Liver (tissue), 3 donors: ENCODE measurements around the gene PYDC1.

Experiments
- EGR1 ChIP-seq, 2 donors: IDR thresholded peaks; 2 replicates each; pipeline ENCODE4 v1.6.1; 2016 to 2018; ENCODE audit warnings: antibody characterized with exemption in 2 of 2, low read depth in 2 of 2
- GABPA ChIP-seq, 2 donors: IDR thresholded peaks in 1 of 2; conservative IDR thresholded peaks in 1 of 2; 2 replicates each; pipeline ENCODE4 v1.6.1; 2016; ENCODE audit warnings: antibody characterized with exemption in 2 of 2, mild to moderate bottlenecking in 1 of 2, moderate library complexity in 1 of 2
- HNF4A ChIP-seq, 2 donors: conservative IDR thresholded peaks; 2 replicates each; pipeline ENCODE4 v1.6.1; 2016; ENCODE audit warnings: antibody characterized with exemption in 2 of 2, mild to moderate bottlenecking in 2 of 2
- RAD21 ChIP-seq, 2 donors: IDR thresholded peaks; 2 replicates each; pipeline ENCODE4 v1.6.1; 2016; ENCODE audit warnings: antibody characterized with exemption in 2 of 2, mild to moderate bottlenecking in 2 of 2
- RXRA ChIP-seq, 2 donors: IDR thresholded peaks; 2 replicates each; pipeline ENCODE4 v1.6.1; 2017 to 2018; ENCODE audit warnings: antibody characterized with exemption in 2 of 2, mild to moderate bottlenecking in 1 of 2
- YY1 ChIP-seq: IDR thresholded peaks from 2 replicates; pipeline ENCODE4 v1.6.1; 2016; ENCODE audit warnings: antibody characterized with exemption, mild to moderate bottlenecking
- TF ChIP-seq, protein P1 (sequence below): fragments of 150-350 bp; IDR thresholded peaks from 2 replicates; pipeline ENCODE4 v1.5.1; 2017; ENCODE audit warnings: improper control_type of control experiment, low read depth, low read length; ENCODE audit not compliant: missing input control
- TF ChIP-seq, protein P2 (sequence below): IDR thresholded peaks from 2 replicates; pipeline ENCODE4 v1.6.1; 2016; ENCODE audit warnings: antibody characterized with exemption
- TF ChIP-seq, protein P3 (sequence below): IDR thresholded peaks from 2 replicates; pipeline ENCODE4 v1.6.1; 2016; ENCODE audit warnings: antibody characterized with exemption, mild to moderate bottlenecking
- donor health status: healthy.
- donor health status: healthy.

DNA sequence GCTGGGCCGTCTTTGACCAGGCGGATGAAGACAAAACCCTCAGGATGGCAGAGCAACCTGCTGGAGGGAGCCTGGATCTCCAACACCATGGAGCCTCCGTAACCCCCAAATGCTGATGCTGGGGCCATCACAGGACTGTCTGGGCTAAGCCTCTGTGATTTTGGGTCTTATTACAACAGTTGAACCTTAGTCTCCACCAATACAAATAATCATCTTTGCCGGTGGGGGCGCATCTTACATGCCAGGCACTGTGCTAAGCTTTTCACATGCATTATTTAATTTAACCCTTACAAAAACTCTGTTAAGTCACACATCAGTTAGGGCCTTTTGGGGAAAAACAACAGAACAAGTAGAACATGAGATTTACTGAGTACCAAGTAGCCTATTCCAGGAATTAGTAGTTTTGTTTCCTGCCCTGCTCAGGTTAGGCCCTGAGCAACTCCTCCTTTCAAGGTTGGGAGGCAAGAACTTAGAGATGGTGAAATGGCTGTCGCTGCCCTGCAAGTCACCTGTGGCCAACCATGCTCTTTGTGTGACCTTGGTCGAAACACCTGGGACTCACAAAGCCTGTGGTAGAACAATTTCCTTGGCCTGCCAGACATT, 33.9 kb upstream of the PYDC1 start:
- TF ChIP-seq, protein P1, sequence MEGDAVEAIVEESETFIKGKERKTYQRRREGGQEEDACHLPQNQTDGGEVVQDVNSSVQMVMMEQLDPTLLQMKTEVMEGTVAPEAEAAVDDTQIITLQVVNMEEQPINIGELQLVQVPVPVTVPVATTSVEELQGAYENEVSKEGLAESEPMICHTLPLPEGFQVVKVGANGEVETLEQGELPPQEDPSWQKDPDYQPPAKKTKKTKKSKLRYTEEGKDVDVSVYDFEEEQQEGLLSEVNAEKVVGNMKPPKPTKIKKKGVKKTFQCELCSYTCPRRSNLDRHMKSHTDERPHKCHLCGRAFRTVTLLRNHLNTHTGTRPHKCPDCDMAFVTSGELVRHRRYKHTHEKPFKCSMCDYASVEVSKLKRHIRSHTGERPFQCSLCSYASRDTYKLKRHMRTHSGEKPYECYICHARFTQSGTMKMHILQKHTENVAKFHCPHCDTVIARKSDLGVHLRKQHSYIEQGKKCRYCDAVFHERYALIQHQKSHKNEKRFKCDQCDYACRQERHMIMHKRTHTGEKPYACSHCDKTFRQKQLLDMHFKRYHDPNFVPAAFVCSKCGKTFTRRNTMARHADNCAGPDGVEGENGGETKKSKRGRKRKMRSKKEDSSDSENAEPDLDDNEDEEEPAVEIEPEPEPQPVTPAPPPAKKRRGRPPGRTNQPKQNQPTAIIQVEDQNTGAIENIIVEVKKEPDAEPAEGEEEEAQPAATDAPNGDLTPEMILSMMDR, result no peak
- TF ChIP-seq YY1 (no peak), RAD21 (IDR thresholded peaks at IDR 0.05) (no peak), GABPA (IDR thresholded peaks at IDR 0.05 in 1 of 2, conservative IDR thresholded peaks at IDR 0.05 in 1 of 2) (no peak), EGR1 (IDR thresholded peaks at IDR 0.05; ENCODE audit: low read depth in 2 of 2) (no peak), HNF4A (conservative IDR thresholded peaks at IDR 0.05) (no peak), RXRA (IDR thresholded peaks at IDR 0.05) (no peak)
- TF ChIP-seq, protein P2, sequence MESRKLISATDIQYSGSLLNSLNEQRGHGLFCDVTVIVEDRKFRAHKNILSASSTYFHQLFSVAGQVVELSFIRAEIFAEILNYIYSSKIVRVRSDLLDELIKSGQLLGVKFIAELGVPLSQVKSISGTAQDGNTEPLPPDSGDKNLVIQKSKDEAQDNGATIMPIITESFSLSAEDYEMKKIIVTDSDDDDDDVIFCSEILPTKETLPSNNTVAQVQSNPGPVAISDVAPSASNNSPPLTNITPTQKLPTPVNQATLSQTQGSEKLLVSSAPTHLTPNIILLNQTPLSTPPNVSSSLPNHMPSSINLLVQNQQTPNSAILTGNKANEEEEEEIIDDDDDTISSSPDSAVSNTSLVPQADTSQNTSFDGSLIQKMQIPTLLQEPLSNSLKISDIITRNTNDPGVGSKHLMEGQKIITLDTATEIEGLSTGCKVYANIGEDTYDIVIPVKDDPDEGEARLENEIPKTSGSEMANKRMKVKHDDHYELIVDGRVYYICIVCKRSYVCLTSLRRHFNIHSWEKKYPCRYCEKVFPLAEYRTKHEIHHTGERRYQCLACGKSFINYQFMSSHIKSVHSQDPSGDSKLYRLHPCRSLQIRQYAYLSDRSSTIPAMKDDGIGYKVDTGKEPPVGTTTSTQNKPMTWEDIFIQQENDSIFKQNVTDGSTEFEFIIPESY, result no peak
- TF ChIP-seq, protein P3, sequence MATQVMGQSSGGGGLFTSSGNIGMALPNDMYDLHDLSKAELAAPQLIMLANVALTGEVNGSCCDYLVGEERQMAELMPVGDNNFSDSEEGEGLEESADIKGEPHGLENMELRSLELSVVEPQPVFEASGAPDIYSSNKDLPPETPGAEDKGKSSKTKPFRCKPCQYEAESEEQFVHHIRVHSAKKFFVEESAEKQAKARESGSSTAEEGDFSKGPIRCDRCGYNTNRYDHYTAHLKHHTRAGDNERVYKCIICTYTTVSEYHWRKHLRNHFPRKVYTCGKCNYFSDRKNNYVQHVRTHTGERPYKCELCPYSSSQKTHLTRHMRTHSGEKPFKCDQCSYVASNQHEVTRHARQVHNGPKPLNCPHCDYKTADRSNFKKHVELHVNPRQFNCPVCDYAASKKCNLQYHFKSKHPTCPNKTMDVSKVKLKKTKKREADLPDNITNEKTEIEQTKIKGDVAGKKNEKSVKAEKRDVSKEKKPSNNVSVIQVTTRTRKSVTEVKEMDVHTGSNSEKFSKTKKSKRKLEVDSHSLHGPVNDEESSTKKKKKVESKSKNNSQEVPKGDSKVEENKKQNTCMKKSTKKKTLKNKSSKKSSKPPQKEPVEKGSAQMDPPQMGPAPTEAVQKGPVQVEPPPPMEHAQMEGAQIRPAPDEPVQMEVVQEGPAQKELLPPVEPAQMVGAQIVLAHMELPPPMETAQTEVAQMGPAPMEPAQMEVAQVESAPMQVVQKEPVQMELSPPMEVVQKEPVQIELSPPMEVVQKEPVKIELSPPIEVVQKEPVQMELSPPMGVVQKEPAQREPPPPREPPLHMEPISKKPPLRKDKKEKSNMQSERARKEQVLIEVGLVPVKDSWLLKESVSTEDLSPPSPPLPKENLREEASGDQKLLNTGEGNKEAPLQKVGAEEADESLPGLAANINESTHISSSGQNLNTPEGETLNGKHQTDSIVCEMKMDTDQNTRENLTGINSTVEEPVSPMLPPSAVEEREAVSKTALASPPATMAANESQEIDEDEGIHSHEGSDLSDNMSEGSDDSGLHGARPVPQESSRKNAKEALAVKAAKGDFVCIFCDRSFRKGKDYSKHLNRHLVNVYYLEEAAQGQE, result no peak
